H9 (cell line): Measurements from ENCODE around the gene RAP1GAP. TPM values are rescaled to one million over a fixed set of nuclear protein-coding genes. Genes with fewer than 3 reads are reported as not detected.

Experiments used
- DNase-seq: peaks from one replicate; pipeline ENCODE4 v3.0.0-alpha.2; 2017
- H2AFZ ChIP-seq: one replicate; pipeline ENCODE4 v1.6.1; 2013; ENCODE audit warnings: mild to moderate bottlenecking, low read length, control low read depth, moderate library complexity
- H2AK5ac ChIP-seq: 2 replicates; pipeline ENCODE4 v1.6.1; 2013; ENCODE audit warnings: low read length, control low read depth, mixed read lengths; ENCODE audit not compliant: insufficient read length
- H2BK120ac ChIP-seq: one replicate; pipeline ENCODE4 v1.6.1; 2013; ENCODE audit warnings: low read depth, mild to moderate bottlenecking, low read length, control low read depth, inconsistent platforms; ENCODE audit not compliant: poor library complexity, severe bottlenecking
- H2BK12ac ChIP-seq: 2 replicates; pipeline ENCODE4 v1.6.1; 2013; ENCODE audit warnings: low read length, control low read depth, mixed read lengths, low read depth; ENCODE audit not compliant: insufficient read length
- H2BK15ac ChIP-seq: 2 replicates; pipeline ENCODE4 v1.6.1; 2013; ENCODE audit warnings: low read depth, low read length, control low read depth
- H2BK20ac ChIP-seq: one replicate; pipeline ENCODE4 v1.6.1; 2013; ENCODE audit warnings: low read depth, mild to moderate bottlenecking, low read length, control low read depth, inconsistent platforms; ENCODE audit not compliant: poor library complexity, severe bottlenecking
- H2BK5ac ChIP-seq: 2 replicates; pipeline ENCODE4 v1.6.1; 2013; ENCODE audit warnings: low read length, control low read depth, mixed read lengths; ENCODE audit not compliant: insufficient read length
- H3K14ac ChIP-seq: 2 replicates; pipeline ENCODE4 v1.6.1; 2013; ENCODE audit warnings: low read length, control low read depth; ENCODE audit not compliant: insufficient read depth
- H3K18ac ChIP-seq: 2 replicates; pipeline ENCODE4 v1.6.1; 2013; ENCODE audit warnings: low read depth, mild to moderate bottlenecking, mixed read lengths, low read length, control low read depth; ENCODE audit not compliant: insufficient read length
- H3K23ac ChIP-seq: 2 replicates; pipeline ENCODE4 v1.6.1; 2013; ENCODE audit warnings: low read length, control low read depth, mixed read lengths, low read depth; ENCODE audit not compliant: insufficient read length
- H3K23me2 ChIP-seq: 2 replicates; pipeline ENCODE4 v1.6.1; 2013; ENCODE audit warnings: low read depth, mild to moderate bottlenecking, mixed read lengths, low read length, control low read depth; ENCODE audit not compliant: insufficient read length, poor library complexity, severe bottlenecking
- H3K27ac ChIP-seq: 2 replicates; pipeline ENCODE4 v1.5.1; 2013; ENCODE audit warnings: low read length, control low read depth, mixed read lengths, low read depth; ENCODE audit not compliant: insufficient read length
- H3K27me3 ChIP-seq: 2 replicates; pipeline ENCODE4 v1.6.1; 2013; ENCODE audit warnings: low read length, control low read depth, inconsistent platforms; ENCODE audit not compliant: insufficient read depth
- H3K4ac ChIP-seq: 2 replicates; pipeline ENCODE4 v1.6.1; 2013; ENCODE audit warnings: low read depth, mild to moderate bottlenecking, control low read depth, inconsistent platforms, low read length, moderate library complexity
- H3K4me1 ChIP-seq: 2 replicates; pipeline ENCODE4 v1.6.1; 2013; ENCODE audit warnings: low read length, control low read depth, inconsistent platforms; ENCODE audit not compliant: insufficient read depth
- H3K4me2 ChIP-seq: 2 replicates; pipeline ENCODE4 v1.6.1; 2013; ENCODE audit warnings: low read length, control low read depth, mixed read lengths; ENCODE audit not compliant: insufficient read length, insufficient read depth
- H3K56ac ChIP-seq: 2 replicates; pipeline ENCODE4 v1.6.1; 2013; ENCODE audit warnings: low read depth, mild to moderate bottlenecking, mixed read lengths, low read length, control low read depth; ENCODE audit not compliant: insufficient read length
- H3K79me1 ChIP-seq: 2 replicates; pipeline ENCODE4 v1.6.1; 2013; ENCODE audit warnings: low read depth, mild to moderate bottlenecking, moderate library complexity, low read length, control low read depth, inconsistent platforms; ENCODE audit not compliant: insufficient read depth, poor library complexity, severe bottlenecking
- H3K79me2 ChIP-seq: 2 replicates; pipeline ENCODE4 v1.6.1; 2013; ENCODE audit warnings: low read length, control low read depth, inconsistent platforms; ENCODE audit not compliant: insufficient read depth
- H3K9ac ChIP-seq: 2 replicates; pipeline ENCODE4 v1.6.1; 2013; ENCODE audit warnings: low read length, control low read depth, mixed read lengths; ENCODE audit not compliant: insufficient read length; ENCODE audit errors: extremely low read depth
- H3K9me3 ChIP-seq: one replicate; pipeline ENCODE4 v1.6.1; 2013; ENCODE audit warnings: low read depth, low read length, inconsistent platforms; ENCODE audit not compliant: control insufficient read depth
- H3T11ph ChIP-seq: one replicate; pipeline ENCODE4 v1.6.1; 2013; ENCODE audit warnings: mild to moderate bottlenecking, low read length, control low read depth, inconsistent platforms
- H4K20me1 ChIP-seq: one replicate; pipeline ENCODE4 v1.6.1; 2013; ENCODE audit not compliant: control insufficient read depth, insufficient read length, insufficient read depth
- H4K5ac ChIP-seq: 2 replicates; pipeline ENCODE4 v1.6.1; 2013; ENCODE audit warnings: low read depth, mild to moderate bottlenecking, mixed read lengths, low read length, control low read depth; ENCODE audit not compliant: insufficient read length
- H4K8ac ChIP-seq: replicated peaks from 2 replicates; pipeline ENCODE4 v1.6.1; 2013; ENCODE audit warnings: low read length, control low read depth, mixed read lengths, low read depth; ENCODE audit not compliant: insufficient read length
- H4K91ac ChIP-seq: 2 replicates; pipeline ENCODE4 v1.6.1; 2013; ENCODE audit warnings: low read depth, mild to moderate bottlenecking, moderate library complexity, mixed read lengths, low read length, control low read depth; ENCODE audit not compliant: insufficient read length
- H3K27ac Mint-ChIP-seq, 3 experiments: 2 replicates in 2 of 3; 3 replicates in 1 of 3; pipeline ENCODE4 v1.8.0; 2020 to 2021; ENCODE audit warnings: mixed read lengths in 3 of 3, mild to moderate bottlenecking in 1 of 3, moderate library complexity in 1 of 3
- H3K27me3 Mint-ChIP-seq: 2 replicates; pipeline ENCODE4 v1.8.0; 2021; ENCODE audit warnings: low read depth, mild to moderate bottlenecking, moderate library complexity, mixed read lengths
- H3K36me3 Mint-ChIP-seq, 3 experiments: 2 replicates in 2 of 3; 3 replicates in 1 of 3; pipeline ENCODE4 v1.8.0; 2020 to 2021; ENCODE audit warnings: low read depth in 3 of 3, mixed read lengths in 3 of 3; ENCODE audit not compliant: insufficient read depth in 1 of 3
- H3K4me1 Mint-ChIP-seq, 2 experiments: 2 replicates each; pipeline ENCODE4 v1.8.0; 2020; ENCODE audit warnings: mixed read lengths in 2 of 2
- H3K4me3 Mint-ChIP-seq, 2 experiments: 2 replicates in 1 of 2; 3 replicates in 1 of 2; pipeline ENCODE4 v1.8.0; 2020 to 2021; ENCODE audit warnings: mild to moderate bottlenecking in 2 of 2, mixed read lengths in 2 of 2, moderate library complexity in 1 of 2
- H3K9me3 Mint-ChIP-seq, 2 experiments: 2 replicates in 1 of 2; 3 replicates in 1 of 2; pipeline ENCODE4 v1.8.0; 2020; ENCODE audit warnings: mild to moderate bottlenecking in 2 of 2, mixed read lengths in 2 of 2, moderate library complexity in 1 of 2
- WGBS: extraction: QIAGEN DNeasy Blood & Tissue Kit; methylation state at CpG from one replicate; pipeline ENCODE4 v1.1.7; 2013; ENCODE audit warnings: missing lambda C conversion rate, low lambda C conversion rate, mixed read lengths; ENCODE audit not compliant: insufficient read length; ENCODE audit errors: extremely low coverage; 5-methylcytosine and 5-hydroxymethylcytosine counted together
- total RNA-seq: library from RNA; stranded (reverse); gene quantifications from 2 replicates; pipeline ENCODE4 v1.2.1, GENCODE V29; 2021
- TF ChIP-seq, protein P1 (sequence below): fragments of 200-600 bp; sonication (generic); conservative IDR thresholded peaks from 3 replicates; pipeline ENCODE4 v1.8.0; 2021; ENCODE audit warnings: antibody characterized with exemption, mild to moderate bottlenecking

RAP1GAP gene
- total RNA-seq, 1 experiment from 2014 or later: 7.9 TPM

GRCh38 chr1:21664806-21665588 is 4.2 kb downstream of the RAP1GAP start:
- WGBS: no CpG with 5 or more reads among the region's 10 CpGs
- H3K9me3 ChIP-seq: no peaks in the 10 kb centered on the region
- TF ChIP-seq, protein P1, sequence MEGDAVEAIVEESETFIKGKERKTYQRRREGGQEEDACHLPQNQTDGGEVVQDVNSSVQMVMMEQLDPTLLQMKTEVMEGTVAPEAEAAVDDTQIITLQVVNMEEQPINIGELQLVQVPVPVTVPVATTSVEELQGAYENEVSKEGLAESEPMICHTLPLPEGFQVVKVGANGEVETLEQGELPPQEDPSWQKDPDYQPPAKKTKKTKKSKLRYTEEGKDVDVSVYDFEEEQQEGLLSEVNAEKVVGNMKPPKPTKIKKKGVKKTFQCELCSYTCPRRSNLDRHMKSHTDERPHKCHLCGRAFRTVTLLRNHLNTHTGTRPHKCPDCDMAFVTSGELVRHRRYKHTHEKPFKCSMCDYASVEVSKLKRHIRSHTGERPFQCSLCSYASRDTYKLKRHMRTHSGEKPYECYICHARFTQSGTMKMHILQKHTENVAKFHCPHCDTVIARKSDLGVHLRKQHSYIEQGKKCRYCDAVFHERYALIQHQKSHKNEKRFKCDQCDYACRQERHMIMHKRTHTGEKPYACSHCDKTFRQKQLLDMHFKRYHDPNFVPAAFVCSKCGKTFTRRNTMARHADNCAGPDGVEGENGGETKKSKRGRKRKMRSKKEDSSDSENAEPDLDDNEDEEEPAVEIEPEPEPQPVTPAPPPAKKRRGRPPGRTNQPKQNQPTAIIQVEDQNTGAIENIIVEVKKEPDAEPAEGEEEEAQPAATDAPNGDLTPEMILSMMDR: no peak
- H3K23ac ChIP-seq: no peak overlapping the region
- H4K91ac ChIP-seq: no peak overlapping the region
- no peak overlapping the region for H3K9ac ChIP-seq
- peaks cover 41% of the 10 kb centered on the region for H3K27me3 Mint-ChIP-seq
- H3K4me1 Mint-ChIP-seq: peaks cover 12 to 30% of the 10 kb centered on the region in 2 experiments
- H2AFZ ChIP-seq: no peak overlapping the region
- H3T11ph ChIP-seq: no peak overlapping the region
- no peak overlapping the region for H3K27ac Mint-ChIP-seq
- H4K8ac ChIP-seq: no peak overlapping the region
- no peak for DNase-seq
- no peak overlapping the region for H3K4ac ChIP-seq
- no peak overlapping the region for H3K4me3 Mint-ChIP-seq
- H3K23me2 ChIP-seq: peaks cover 13% of the 10 kb centered on the region
- no peak overlapping the region for H2BK20ac ChIP-seq
- H3K79me1 ChIP-seq: no peaks in the 10 kb centered on the region
- H3K18ac ChIP-seq: no peak overlapping the region
- H2BK5ac ChIP-seq: no peak overlapping the region
- no peak overlapping the region for H2BK15ac ChIP-seq
- H3K4me2 ChIP-seq: no peak overlapping the region
- H2BK120ac ChIP-seq: no peak overlapping the region
- no peak overlapping the region for H3K14ac ChIP-seq
- H4K5ac ChIP-seq: no peak overlapping the region
- H3K27me3 ChIP-seq: no peaks in the 10 kb centered on the region; the same call in 1 of the 2 replicates
- no peaks in the 10 kb centered on the region; the same call in 1 of the 2 replicates for H3K4me1 ChIP-seq
- H2AK5ac ChIP-seq: no peak overlapping the region
- H3K9me3 Mint-ChIP-seq: no peaks in the 10 kb centered on the region
- H3K36me3 Mint-ChIP-seq: no peaks in the 10 kb centered on the region; a peak in 1 of 7 replicates
- no peaks in the 10 kb centered on the region for H3K79me2 ChIP-seq
- no peak overlapping the region for H3K27ac ChIP-seq
- H2BK12ac ChIP-seq: no peak overlapping the region
- H3K56ac ChIP-seq: no peak overlapping the region
- H4K20me1 ChIP-seq: no peaks in the 10 kb centered on the region
